ENCODE results near the gene SBF2.

Gene SBF2

DNA sequence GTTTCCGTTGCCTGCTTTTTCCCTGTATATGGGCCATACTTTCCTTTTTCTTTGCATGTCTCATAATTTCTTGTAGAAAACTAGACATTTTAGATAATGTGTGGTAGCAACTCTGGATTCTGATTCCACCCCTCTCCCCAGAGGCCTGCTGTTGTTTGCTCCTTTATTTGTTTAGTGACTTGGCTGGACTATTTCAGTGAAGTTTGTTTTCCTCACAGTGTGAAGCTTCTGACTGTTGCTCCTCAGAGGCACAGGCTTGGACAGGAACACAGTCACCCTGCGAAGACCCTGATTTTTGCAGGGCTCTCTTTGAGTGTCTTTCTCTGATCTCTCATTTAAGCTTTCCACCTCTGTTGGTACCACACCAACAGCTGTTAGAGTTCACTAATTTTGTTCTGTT lies 557.7 kb downstream of the SBF2 start:
- no peak for FAIRE-seq

DNA sequence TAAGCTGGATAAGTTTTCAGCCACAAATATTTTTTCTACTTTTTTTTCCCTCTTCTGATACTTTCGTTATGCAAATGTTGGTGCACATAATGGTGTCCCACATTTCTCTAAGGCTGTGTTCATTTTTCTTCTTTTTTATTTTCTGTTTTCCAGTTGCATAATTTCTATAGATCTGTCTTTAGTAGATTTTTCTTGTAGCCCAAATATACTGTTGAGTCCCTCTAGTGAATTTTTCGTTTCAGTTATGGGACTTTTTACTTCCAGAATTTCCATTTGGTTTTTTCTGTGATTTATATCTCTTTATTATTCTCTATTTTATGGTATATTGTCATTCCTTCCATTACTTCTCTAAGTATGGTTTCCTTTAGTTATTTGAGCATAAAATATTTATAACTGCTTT lies 558.1 kb downstream of the SBF2 start:
- peak; percentile 47 for FAIRE-seq

DNA sequence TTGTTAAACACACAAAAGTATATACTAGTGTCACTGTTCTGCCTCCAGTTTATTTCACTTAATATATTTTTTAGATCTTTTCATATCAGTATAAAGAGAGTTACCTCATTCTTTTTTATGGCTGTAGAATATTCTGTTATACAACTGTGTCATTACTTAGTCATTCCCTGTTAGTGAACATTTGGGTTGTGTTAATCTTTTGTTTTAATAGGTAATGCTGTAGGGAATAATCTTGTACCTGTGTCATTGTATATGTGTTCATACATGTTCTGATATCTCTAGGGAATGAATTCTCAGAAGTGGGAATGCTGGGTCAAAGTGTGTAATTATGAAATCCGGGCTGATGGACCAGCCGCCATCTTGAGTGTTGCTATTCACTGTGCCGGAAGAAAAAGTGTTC lies 558.8 kb downstream of the SBF2 start:
- no peak for FAIRE-seq

DNA sequence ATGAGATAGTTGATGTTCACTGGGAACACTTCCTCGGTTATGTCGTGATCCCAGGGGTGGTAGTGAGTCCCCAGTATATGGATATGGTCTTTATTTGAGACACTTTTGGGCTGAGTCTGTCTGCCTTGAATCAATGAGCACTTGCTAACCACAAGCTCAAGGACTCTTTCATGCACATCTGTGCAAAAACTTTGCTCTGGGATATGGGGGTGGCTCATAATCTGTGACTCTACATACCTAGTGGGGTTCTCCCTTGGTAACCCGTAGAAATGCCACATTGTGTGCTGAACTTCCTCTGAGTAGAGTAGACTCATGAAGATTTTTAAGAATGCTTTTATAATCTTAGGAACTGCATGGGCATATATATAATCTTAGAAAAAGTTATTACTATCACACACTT lies 560.8 kb downstream of the SBF2 start:
- FAIRE-seq, result no peak

DNA sequence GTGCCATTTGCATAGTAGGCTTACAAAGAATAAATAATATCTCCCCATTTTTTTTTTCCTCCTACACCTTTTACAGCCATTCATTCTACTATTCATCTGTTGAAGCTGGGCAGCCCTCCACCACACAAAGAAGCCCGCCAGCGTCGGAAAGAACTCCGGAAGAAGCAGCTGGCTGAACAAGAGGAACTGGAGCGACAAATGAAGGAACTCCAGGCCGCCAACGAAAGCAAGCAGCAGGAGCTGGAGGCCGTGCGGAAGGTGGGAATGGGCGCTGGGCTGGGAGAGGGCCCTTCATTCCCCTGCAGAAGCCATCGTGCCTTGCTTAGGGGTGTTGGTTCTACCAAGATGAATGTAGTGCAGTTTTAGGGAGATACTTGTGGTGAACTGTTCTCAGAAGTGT lies 561.6 kb downstream of the SBF2 start:
- no peak for FAIRE-seq

DNA sequence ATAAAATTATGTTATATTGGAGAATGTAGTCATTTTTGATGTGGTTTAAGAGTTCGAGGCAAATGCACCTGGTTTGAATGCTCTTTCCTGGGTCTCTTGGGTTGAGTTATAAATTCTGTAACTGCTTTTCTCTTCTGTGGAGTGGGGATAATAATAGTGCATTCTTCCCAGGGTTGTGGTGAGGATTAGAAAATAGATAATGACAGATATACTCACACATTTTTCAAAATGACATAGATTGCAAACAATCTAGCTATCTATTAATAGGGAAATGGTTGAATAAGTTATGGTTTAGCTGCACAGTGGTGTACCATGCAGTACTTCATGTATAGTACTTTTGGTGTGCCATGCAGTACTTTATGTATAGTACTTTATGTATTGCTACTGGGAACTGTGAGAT lies 562.8 kb downstream of the SBF2 start:
- FAIRE-seq, result no peak

All from G401.6 (cell line).